Stimulated activated naive CD4-positive, alpha-beta T cell treated with Interleukin-2 at 50 U/mL for 16 hours (primary cell): ENCODE measurements around the gene BEND7.
"Not testable (repeated sequence)": the region's sequence is repeated elsewhere in the genome, so short reads cannot be mapped to it uniquely, and the experiment has no call there.

Source experiments
- DNase-seq: peaks from one replicate; lab custom pipeline; 2025; lab: John Stamatoyannopoulos, UW

Gene BEND7

GRCh38 chr10:13528875-13529713 lies at the start of gene BEND7:
TSS of gene BEND7 (minus strand) at chr10:13529014. CDS start at chr10:13528533, 481 bp downstream.
- DNase-seq, result no peak

- DNase-seq, result no peak
Observed at GRCh38 chr10:13573960-13574359, 45.1 kb upstream of the BEND7 start.

- no peak for DNase-seq
Observed at GRCh38 chr10:13571541-13571940, 42.7 kb upstream of the BEND7 start.

- no peak for DNase-seq
Observed at GRCh38 chr10:13567030-13567429, 38.2 kb upstream of the BEND7 start.

GRCh38 chr10:13564576-13564975 lies 35.8 kb upstream of the BEND7 start:
- DNase-seq, result no peak

GRCh38 chr10:13563481-13564445 lies 34.9 kb upstream of the BEND7 start:
- DNase-seq, result no peak

- DNase-seq, result no peak
Observed at GRCh38 chr10:13560597-13560996, 31.8 kb upstream of the BEND7 start.

GRCh38 chr10:13559124-13559700 lies 30.4 kb upstream of the BEND7 start:
- DNase-seq, result no peak

GRCh38 chr10:13555884-13556510 lies 27.2 kb upstream of the BEND7 start:
- DNase-seq, result no peak

GRCh38 chr10:13550802-13551201 lies 22.0 kb upstream of the BEND7 start:
- DNase-seq, result no peak

GRCh38 chr10:13542533-13542932 lies 13.7 kb upstream of the BEND7 start:
- no peak for DNase-seq

GRCh38 chr10:13537985-13538384 lies 9.2 kb upstream of the BEND7 start:
- DNase-seq, result not testable (repeated sequence)

GRCh38 chr10:13536674-13537366 lies 8.0 kb upstream of the BEND7 start:
- DNase-seq, result no peak

- DNase-seq, result no peak
Observed at GRCh38 chr10:13535346-13535745, 6.5 kb upstream of the BEND7 start.

GRCh38 chr10:13529714-13529973 lies 830 bp upstream of the BEND7 start:
- DNase-seq, result no peak

GRCh38 chr10:13528123-13528874 lies 515 bp downstream of the BEND7 start:
- no peak for DNase-seq

GRCh38 chr10:13527864-13528122 lies 1.0 kb downstream of the BEND7 start:
- DNase-seq, result no peak

- no peak for DNase-seq
Observed at GRCh38 chr10:13526948-13527863, 1.6 kb downstream of the BEND7 start.

GRCh38 chr10:13525663-13526062 lies 3.2 kb downstream of the BEND7 start:
- no peak for DNase-seq

GRCh38 chr10:13521026-13521425 lies 7.8 kb downstream of the BEND7 start:
- DNase-seq, result no peak
